Astrocyte of the spinal cord (primary cell): ENCODE measurements around the gene TBRG4.

Experiments
- DNase-seq: peaks from one replicate; pipeline ENCODE4 v3.0.0; 2011; ENCODE audit warnings: low read depth, low spot score
- H3K4me3 ChIP-seq: 2 replicates; pipeline ENCODE4 v1.5.1; 2011; ENCODE audit warnings: low read depth, mild to moderate bottlenecking, low read length, moderate library complexity
- CTCF ChIP-seq: IDR thresholded peaks from 2 replicates; pipeline ENCODE4 v1.5.1; 2012; ENCODE audit warnings: low read depth, mild to moderate bottlenecking, low read length, inconsistent platforms
- in situ Hi-C: cut with HindIII; loops from 2 replicates; pipeline ENCODE4 v1.10.0; 2017; ENCODE audit warnings: low sequenced_read_pairs

The TBRG4 gene

DNA sequence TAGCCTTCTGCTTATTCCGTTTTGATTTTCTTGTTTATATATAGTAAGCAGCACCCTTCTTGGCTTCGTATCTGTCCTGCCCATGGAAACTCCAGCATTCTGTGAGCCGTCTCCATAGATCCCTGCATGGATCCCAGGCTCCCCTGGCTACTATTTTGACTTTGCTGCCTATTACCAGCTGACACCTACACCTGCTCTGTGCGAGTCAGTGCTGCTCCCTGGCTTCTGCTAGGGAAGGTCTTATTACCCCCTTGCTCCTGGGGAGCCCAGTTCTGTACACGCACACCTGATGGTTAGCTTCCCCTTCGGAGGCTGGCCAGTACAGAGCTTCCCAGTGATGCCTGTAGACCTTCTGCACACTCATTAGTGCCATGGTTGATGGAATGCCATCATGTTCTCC lies 58.1 kb downstream of the TBRG4 start:
- H3K4me3 ChIP-seq = no peak overlapping the region
- DNase-seq = no peak
- TF ChIP-seq CTCF = no peak
- in situ Hi-C loops = no loop called here

DNA sequence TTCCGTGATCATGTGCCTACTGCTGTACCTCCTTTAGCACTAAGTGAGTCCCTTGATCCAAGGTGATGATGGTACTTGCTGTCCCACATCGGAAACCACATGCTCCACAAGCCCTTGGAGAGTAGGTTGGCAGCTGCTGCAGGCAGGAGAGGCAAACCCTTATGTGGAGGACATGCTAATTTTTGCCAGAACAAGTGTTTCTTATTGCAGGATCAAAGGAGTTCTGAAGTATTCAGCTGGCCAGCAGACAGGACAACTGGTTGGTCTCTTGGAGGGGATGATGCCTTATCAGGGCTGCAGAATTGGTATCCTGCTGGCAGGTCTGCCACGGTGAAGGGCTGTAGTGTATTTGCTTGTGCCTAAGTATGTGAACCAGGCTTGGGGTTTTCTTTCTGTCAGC lies 59.5 kb downstream of the TBRG4 start:
- in situ Hi-C loops = no loop called here
- no peak for TF ChIP-seq CTCF
- DNase-seq = no peak
- no peak overlapping the region for H3K4me3 ChIP-seq

DNA sequence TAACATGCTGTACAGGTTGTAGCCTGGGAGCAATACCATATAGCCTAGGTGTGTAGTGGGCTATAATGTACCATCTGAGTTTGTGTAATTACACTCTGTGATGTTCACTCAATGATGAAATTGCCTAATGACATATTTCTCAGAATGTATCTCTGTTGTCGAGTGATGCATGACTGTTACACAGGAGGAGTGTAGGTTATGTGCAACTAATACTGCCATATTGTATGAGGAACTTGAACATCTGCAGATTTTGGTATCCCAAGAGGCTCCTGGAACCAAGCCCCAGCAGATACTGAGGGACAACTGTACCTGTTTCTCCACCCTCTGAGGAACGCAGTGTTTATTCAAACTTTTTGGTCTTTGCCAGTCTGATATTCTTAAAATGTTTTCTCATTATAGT lies 61.3 kb downstream of the TBRG4 start:
- no peak for DNase-seq
- no peak for TF ChIP-seq CTCF
- H3K4me3 ChIP-seq = no peak overlapping the region
- in situ Hi-C loops = no loop called here
